HG03575 (cell line): Measurements from ENCODE around the gene PKD1.
"Not testable (repeated sequence)": the region's sequence is repeated elsewhere in the genome, so short reads cannot be mapped to it uniquely, and the experiment has no call there.

ENCODE experiments used
- ATAC-seq: cut with Tn5 transposase; IDR thresholded peaks from one replicate; pipeline ENCODE4 v1.9.1; 2021; ENCODE audit not compliant: unreplicated experiment, insufficient number of reproducible peaks, low FRiP score; ENCODE audit errors: extremely low read depth

The PKD1 gene

GRCh38 chr16:2154533-2155090, 18.9 kb upstream of the PKD1 start:
- ATAC-seq, result no peak

GRCh38 chr16:2152695-2153506, 17.2 kb upstream of the PKD1 start:
- ATAC-seq, result no peak

DNA sequence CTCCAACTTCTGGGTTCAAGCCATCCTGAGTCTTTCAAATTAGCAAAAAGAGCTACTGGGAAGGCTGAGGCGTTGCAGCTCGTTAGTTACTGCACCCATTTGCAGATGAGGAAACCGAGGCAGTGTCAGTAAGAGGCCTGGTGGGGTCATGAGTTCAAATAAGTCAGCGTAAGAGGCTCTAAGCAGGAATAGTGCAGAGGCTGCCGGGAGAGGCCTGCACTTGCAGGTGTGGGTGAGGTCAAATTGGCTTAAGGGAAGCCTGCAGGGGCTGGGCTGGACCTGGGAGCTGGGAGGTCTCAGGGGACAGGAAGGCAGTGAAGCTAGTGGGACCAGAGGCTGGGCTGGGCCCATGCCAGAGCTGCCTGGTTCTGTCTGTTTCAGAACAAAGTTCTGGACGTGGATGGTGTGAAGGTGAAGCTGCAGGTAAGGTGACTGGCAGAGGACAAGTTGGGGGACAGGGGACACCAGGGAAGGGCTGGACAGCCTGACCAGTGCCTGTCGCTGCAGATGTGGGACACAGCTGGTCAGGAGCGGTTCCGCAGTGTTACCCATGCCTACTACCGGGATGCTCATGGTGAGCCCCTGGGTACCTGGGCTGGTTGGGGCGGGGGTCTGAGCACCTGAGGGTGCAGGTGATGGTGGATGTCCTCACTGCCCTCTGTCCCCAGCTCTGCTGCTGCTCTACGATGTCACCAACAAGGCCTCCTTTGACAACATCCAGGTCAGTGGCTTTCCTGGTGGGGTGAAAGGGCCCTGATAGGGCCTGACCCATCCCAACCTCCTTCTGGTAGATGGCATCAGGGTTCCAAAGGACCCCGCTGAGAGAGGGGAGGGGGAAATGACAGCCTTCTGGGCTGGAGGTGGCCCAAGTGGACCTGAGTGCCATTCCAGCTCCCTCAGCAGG, 15.7 kb upstream of the PKD1 start:
- ATAC-seq, result no peak

DNA sequence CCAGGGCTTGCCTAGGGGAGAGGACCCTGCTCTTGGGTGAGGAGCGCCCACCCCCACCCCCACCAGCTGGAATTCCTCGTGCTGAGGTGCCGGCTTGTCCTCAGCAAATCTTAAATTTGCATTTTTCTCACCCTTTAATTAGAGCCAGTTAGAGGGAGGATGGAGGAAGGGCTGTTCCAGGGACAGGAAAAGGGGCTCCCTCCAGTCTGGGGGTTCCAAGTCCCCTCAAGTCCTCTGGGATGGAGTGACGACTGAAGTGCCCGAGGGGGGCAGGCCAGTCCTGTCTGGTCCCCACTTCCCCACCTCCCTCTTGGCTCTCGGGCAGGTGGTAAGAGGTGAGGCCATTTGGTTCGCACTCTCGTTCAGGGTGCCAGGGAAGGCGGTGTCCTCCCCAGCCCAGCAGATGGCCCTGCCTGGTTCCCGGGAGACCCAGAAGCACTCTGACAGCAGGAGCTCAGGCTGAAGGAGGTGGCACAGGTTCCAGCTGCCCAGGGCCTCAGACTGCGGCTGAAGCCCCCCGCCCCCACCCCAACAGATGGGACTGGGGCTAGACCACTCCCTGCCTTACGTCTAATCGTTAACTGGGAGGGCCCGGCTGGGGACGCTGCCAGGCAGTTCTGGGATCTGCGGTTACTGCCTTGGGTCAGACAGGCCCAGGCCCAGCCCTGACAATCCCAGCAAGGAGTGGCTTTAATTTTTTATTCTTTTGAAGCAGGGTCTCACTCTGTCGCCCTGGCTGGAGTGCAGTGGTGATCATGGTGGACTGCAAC, 14.9 kb upstream of the PKD1 start:
- no peak for ATAC-seq

DNA sequence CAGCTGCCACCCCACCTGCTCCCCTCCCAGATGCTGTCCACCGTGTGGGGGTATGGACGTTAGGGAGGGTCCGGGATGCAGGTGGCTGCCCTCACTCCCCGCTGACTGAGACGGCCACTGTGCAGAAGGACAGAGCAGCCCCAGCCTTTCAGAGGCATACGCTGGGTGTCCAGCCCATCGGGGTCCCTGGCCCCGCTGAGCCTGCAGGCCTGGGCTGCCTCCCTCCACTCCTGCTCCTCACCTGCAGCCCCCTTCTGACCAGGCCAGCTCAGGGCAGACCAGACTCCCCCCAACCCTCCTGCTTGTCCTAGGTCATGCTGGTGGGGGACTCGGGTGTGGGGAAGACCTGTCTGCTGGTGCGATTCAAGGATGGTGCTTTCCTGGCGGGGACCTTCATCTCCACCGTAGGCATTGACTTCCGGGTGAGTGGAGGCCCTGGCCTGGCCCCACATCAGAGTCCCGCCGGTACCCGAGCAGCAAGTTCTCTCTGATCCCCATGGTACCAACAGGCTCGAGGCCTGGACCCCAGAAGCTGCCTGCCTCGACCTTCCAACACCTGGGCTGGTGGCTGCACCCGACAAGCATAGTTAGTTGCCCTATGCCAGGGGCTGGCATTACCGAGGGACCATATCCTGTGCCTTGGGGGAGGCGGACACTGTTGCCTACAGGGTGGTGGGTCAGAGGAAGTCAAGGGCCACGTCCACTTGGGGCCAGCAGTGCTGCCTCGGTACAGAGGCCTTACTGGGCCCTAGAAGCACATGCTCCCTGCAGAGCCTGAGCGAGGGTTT, 14.1 kb upstream of the PKD1 start:
- ATAC-seq, result no peak

DNA sequence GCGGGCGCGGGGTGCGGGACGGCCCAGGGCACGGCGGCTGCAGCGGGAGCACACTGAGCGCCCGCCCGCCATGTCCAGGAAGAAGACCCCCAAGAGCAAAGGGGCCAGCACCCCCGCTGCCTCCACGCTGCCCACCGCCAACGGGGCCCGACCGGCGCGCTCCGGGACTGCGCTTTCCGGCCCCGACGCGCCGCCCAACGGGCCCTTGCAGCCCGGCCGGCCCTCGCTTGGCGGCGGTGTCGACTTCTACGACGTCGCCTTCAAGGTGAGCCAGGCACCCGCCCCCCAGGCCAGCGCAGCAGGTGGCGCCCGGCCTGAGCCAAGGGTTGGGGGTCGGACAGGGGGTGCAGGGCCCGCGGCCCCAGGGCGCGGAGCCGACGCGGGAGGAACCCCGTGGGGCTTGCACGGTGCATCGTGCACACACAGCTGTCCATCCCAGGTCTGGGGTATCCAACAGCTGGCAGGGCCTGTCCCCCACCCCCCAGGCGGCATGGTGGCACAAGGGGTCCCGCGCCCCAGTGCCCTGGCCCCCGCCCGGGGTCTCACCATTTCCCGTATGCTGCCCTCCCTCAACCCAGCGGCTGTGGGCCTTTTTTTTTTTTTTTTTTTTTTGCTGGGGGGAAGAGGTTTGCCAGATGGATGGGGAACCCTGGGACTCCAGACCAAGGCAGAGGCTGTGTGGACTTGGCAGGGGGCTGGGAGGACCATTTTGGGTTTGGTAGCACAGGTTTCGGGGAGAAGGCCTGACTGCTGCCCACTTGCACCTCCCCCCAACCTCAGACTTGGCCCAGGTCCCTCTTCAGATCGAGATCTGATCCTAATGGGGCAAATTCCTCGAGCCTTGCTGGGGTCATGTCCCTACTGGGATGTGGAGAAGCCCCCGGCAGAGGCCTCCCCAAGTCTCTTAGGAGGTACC, 13.3 kb upstream of the PKD1 start:
- ATAC-seq, result no peak

- no peak for ATAC-seq
Measured at GRCh38 chr16:2147981-2148671, 12.4 kb upstream of the PKD1 start, which contains the start of gene RAB26. Gene RAB26 (plus strand): TSS chr16:2148625. CDS start chr16:2148784, 159 bp downstream.

GRCh38 chr16:2147378-2147777, 11.7 kb upstream of the PKD1 start:
- no peak for ATAC-seq

GRCh38 chr16:2145843-2146242, 10.1 kb upstream of the PKD1 start:
- ATAC-seq, result no peak

- no peak for ATAC-seq
Measured at GRCh38 chr16:2143878-2144485, 8.3 kb upstream of the PKD1 start.

DNA sequence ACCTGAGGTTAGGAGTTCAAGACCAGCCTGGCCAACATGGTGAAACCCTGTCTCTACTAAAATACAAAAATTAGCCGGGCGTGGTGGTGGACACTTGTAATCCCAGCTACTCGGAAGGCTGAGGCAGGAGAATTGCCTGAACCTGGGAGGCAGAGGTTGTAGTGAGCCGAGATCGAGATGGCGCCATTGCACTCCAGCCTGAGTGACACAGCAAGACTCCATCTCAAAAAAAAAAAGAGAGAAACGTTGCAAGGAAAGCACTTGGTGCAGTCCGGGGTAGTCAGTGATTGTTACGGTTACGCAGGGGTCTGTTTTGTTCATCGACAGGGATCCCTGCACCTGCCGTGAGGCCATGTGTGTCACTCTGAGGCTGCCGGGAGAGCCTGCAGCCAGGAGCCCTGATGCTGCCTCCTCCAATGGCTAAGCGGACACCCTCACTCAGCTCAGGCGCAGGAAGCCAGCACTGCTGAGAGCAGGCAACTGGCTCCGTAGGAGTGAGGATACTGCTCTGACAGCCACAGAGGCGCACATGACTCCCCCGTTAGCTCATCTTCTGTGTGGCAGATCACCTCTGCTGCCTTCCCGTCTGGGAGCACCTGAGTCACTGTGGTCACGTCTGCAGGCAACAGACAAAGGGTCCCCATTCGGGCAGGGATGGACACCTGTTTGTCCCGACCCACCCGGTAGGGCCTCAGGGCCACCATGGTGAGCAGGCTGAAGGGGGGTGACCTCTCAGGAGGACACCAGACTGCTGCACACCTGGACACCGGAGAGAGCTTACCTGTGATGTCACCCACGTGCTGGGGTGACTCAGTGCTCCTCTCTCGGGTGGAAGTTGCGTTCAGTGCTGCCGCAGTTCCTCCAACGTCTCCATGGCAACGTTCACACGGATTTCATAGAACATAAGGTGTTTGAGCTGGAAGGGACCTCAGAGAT, 7.5 kb upstream of the PKD1 start:
- ATAC-seq, result no peak

GRCh38 chr16:2135071-2135470, 627 bp downstream of the PKD1 start:
- ATAC-seq, result not testable (repeated sequence)

GRCh38 chr16:2133797-2134196, 1.9 kb downstream of the PKD1 start:
- not testable (repeated sequence) for ATAC-seq

GRCh38 chr16:2129890-2130447, 5.7 kb downstream of the PKD1 start:
- not testable (repeated sequence) for ATAC-seq

- not testable (repeated sequence) for ATAC-seq
Measured at GRCh38 chr16:2129251-2129650, 6.4 kb downstream of the PKD1 start.
